Fibroblast of gingiva (primary cell): ENCODE measurements around the gene RUFY4.

ENCODE experiments used
- DNase-seq: peaks from one replicate; pipeline ENCODE4 v3.0.0-alpha.2; 2011; ENCODE audit warnings: low read depth

RUFY4 gene

GRCh38 chr2:218063896-218064295 is 5.2 kb upstream of the RUFY4 start:
- DNase-seq: no peak

- DNase-seq: no peak
These were observed 3.6 kb upstream of the RUFY4 start for GRCh38 chr2:218065239-218066006.

GRCh38 chr2:218066926-218067515 is 2.0 kb upstream of the RUFY4 start:
- DNase-seq: no peak

GRCh38 chr2:218067523-218067922 is 1.5 kb upstream of the RUFY4 start:
- no peak for DNase-seq

- DNase-seq: no peak
These were observed 700 bp downstream of the RUFY4 start for GRCh38 chr2:218069606-218070300.

- DNase-seq: no peak
These were observed 1.5 kb downstream of the RUFY4 start for GRCh38 chr2:218070587-218070986.

- DNase-seq: no peak
These were observed 2.3 kb downstream of the RUFY4 start for GRCh38 chr2:218071218-218071937.

- no peak for DNase-seq
These were observed 2.9 kb downstream of the RUFY4 start for GRCh38 chr2:218072002-218072401.

GRCh38 chr2:218072478-218073024 is 3.5 kb downstream of the RUFY4 start:
- DNase-seq: no peak

GRCh38 chr2:218073185-218073584 is 4.1 kb downstream of the RUFY4 start:
- no peak for DNase-seq

GRCh38 chr2:218074031-218074430 is 5.0 kb downstream of the RUFY4 start:
- DNase-seq: no peak

GRCh38 chr2:218075975-218076811 is 7.1 kb downstream of the RUFY4 start:
- no peak for DNase-seq

GRCh38 chr2:218077464-218078216 is 8.6 kb downstream of the RUFY4 start:
- DNase-seq: no peak

- DNase-seq: no peak
These were observed 11.2 kb downstream of the RUFY4 start for GRCh38 chr2:218079943-218080913.

GRCh38 chr2:218081063-218081462 is 12.0 kb downstream of the RUFY4 start:
- no peak for DNase-seq

GRCh38 chr2:218081695-218082094 is 12.6 kb downstream of the RUFY4 start:
- DNase-seq: peak; percentile 40

- no peak for DNase-seq
These were observed 13.7 kb downstream of the RUFY4 start for GRCh38 chr2:218082586-218083351.

GRCh38 chr2:218083352-218083676 is 14.3 kb downstream of the RUFY4 start:
- no peak for DNase-seq

GRCh38 chr2:218086478-218086877 is 17.4 kb downstream of the RUFY4 start:
- DNase-seq: no peak
